Astrocyte (in vitro differentiated cells and primary cell): Measurements from ENCODE around the gene ARPC4.

Experiments
- CTCF ChIP-seq: IDR thresholded peaks from 2 replicates; pipeline ENCODE4 v1.5.1; 2011; ENCODE audit warnings: low read depth, mild to moderate bottlenecking, inconsistent platforms, low read length, moderate library complexity; ENCODE audit not compliant: insufficient read depth
- EZH2 ChIP-seq: IDR thresholded peaks from 2 replicates; pipeline ENCODE4 v1.6.1; 2012; ENCODE audit warnings: mild to moderate bottlenecking, low read length, inconsistent platforms; ENCODE audit not compliant: insufficient read depth

GRCh38 chr3:9833078-9833477, 40.2 kb downstream of the ARPC4 start:
- TF ChIP-seq CTCF (no peak), EZH2 (no peak)
